Tibial nerve (tissue), 4 donors: ENCODE results near the gene INS. TPM values are rescaled to one million over a fixed set of nuclear protein-coding genes. Genes with fewer than 3 reads are reported as not detected.

Experiments used
- DNase-seq, 2 donors: peaks; one replicate each; pipeline ENCODE4 v3.0.0-alpha.2; 2019; ENCODE audit warnings: low spot score in 2 of 2
- H3K27ac ChIP-seq, 4 donors: fragments of 200-600 bp; sonication (generic) in 3 of 4; one replicate each; pipeline ENCODE4 v1.5.1; 2017 to 2019; ENCODE audit warnings: mild to moderate bottlenecking in 1 of 4
- H3K27me3 ChIP-seq, 2 donors: fragments of 200-600 bp; sonication (generic) in 1 of 2; one replicate each; pipeline versions ENCODE4 v1.5.1 to v1.6.0; 2017 to 2019
- H3K36me3 ChIP-seq, 3 donors: fragments of 200-600 bp; sonication (generic); one replicate each; pipeline ENCODE4 v1.5.1; 2018 to 2019
- H3K4me1 ChIP-seq, 4 donors: fragments of 200-600 bp; sonication (generic) in 3 of 4; one replicate each; pipeline ENCODE4 v1.5.1; 2017 to 2019
- H3K4me3 ChIP-seq, 4 donors: fragments of 200-600 bp; sonication (generic) in 3 of 4; one replicate each; pipeline ENCODE4 v1.5.1; 2017 to 2019; ENCODE audit warnings: mild to moderate bottlenecking in 1 of 4, moderate library complexity in 1 of 4
- H3K9me3 ChIP-seq, 4 donors: fragments of 200-600 bp; sonication (generic) in 3 of 4; one replicate each; pipeline ENCODE4 v1.5.1; 2017 to 2019
- CTCF ChIP-seq, 5 experiments: fragments of 200-600 bp in 3 of 5; fragments of 450-650 bp in 2 of 5; sonication (generic) in 3 of 5; IDR thresholded peaks; one replicate each; pipeline ENCODE4 v1.5.1; 2016 to 2019; ENCODE audit warnings: antibody characterized with exemption in 5 of 5, mild to moderate bottlenecking in 3 of 5, moderate library complexity in 2 of 5
- EP300 ChIP-seq, 2 donors: sonication (generic); formaldehyde crosslinking; IDR thresholded peaks; one replicate each; pipeline ENCODE4 v1.6.1; 2017; ENCODE audit warnings: antibody characterized with exemption in 2 of 2, mild to moderate bottlenecking in 1 of 2
- POLR2A ChIP-seq, 2 donors: fragments of 450-650 bp; IDR thresholded peaks; one replicate each; pipeline ENCODE4 v1.6.1; 2017; ENCODE audit warnings: antibody characterized with exemption in 2 of 2, mild to moderate bottlenecking in 2 of 2, moderate library complexity in 2 of 2
- WGBS, 2 donors: methylation state at CpG; one replicate each; pipeline ENCODE4 v1.1.5; 2018; 5-methylcytosine and 5-hydroxymethylcytosine counted together
- total RNA-seq, 4 donors: library from RNA; depleted of rRNA; stranded (reverse); fragments of >200 nt; gene quantifications; one replicate each; pipeline ENCODE4 v1.1.0, GENCODE V29; 2016

The INS gene
- total RNA-seq, 4 donors from 2014 or later = 1.8 TPM; not detected in 3

GRCh38 chr11:2205214-2205720, 44.3 kb upstream of the INS start:
- 50 to 78% methylated on average over 1 of the region's 1 CpG for whole genome bisulfite sequencing, 2 donors
- Histone ChIP-seq H3K27ac (no peak overlapping the region), H3K4me3 (no peak overlapping the region), H3K27me3 (no peaks in the 10 kb centered on the region), H3K9me3 (peaks cover 0 to 15% (median 0%) of the 10 kb centered on the region in 4 donors), H3K4me1 (no peaks in the 10 kb centered on the region), H3K36me3 (no peaks in the 10 kb centered on the region)
- DNase-seq = no peak
- no peak for TF ChIP-seq CTCF (IDR thresholded peaks at IDR 0.05)

GRCh38 chr11:2204361-2205213, 43.6 kb upstream of the INS start:
- peaks cover 0 to 15% (median 0%) of the 10 kb centered on the region in 4 donors for H3K9me3 ChIP-seq
- no peak for DNase-seq
- no peak for TF ChIP-seq CTCF (IDR thresholded peaks at IDR 0.05)
- TF ChIP-seq POLR2A (IDR thresholded peaks at IDR 0.05) = no peak
- no peak for TF ChIP-seq EP300 (IDR thresholded peaks at IDR 0.05)
- no peaks in the 10 kb centered on the region for H3K4me1 ChIP-seq
- H3K36me3 ChIP-seq = no peaks in the 10 kb centered on the region
- 76 to 82% methylated on average over 8 to 13 of the region's 21 CpGs for WGBS, 2 donors
- no peaks in the 10 kb centered on the region for H3K27me3 ChIP-seq
- no peak overlapping the region for H3K27ac ChIP-seq
- H3K4me3 ChIP-seq = no peak overlapping the region

GRCh38 chr11:2203440-2204259, 42.6 kb upstream of the INS start:
- Histone ChIP-seq H3K4me3 (no peak overlapping the region), H3K9me3 (peaks cover 0 to 15% (median 0%) of the 10 kb centered on the region in 4 donors), H3K27ac (no peak overlapping the region), H3K36me3 (no peaks in the 10 kb centered on the region), H3K4me1 (no peaks in the 10 kb centered on the region), H3K27me3 (no peaks in the 10 kb centered on the region)
- 73 to 77% methylated on average over 13 to 22 of the region's 23 CpGs for WGBS, 2 donors
- no peak for TF ChIP-seq EP300 (IDR thresholded peaks at IDR 0.05)
- TF ChIP-seq POLR2A (IDR thresholded peaks at IDR 0.05) = no peak
- TF ChIP-seq CTCF (IDR thresholded peaks at IDR 0.05) = no peak
- no peak for DNase-seq

DNA sequence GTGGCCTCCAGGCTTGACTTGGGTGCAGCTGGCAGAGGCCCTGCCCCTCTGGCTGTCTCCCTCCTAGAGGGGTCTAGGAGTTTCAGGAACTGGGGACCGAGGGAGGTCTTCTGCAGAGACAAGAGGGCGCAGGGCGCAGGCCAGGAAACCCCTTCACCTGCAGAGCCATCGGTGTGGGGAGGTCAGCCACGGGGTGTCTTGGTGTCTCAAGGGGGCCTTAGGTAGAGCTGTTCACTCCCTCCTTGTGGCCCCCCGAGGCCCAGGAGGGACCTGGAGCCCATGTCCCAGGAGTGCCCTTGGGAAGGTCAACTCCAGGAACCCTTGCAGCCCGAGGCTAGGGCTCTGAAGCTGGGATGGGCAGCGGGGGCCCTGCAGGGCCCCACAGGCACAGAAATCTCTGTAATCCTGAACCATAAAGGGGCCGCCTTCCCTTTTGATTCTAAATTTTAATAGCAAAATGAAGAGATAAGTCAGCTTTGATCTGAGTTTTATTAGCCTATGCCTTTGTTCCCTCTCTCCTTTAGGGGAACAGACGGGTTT, 42.0 kb upstream of the INS start:
- H3K36me3 ChIP-seq = no peaks in the 10 kb centered on the region
- H3K4me3 ChIP-seq = no peak overlapping the region
- WGBS, 2 donors = 74 to 75% methylated on average over 10 of the region's 10 CpGs
- peaks cover 0 to 15% (median 0%) of the 10 kb centered on the region in 4 donors for H3K9me3 ChIP-seq
- no peak overlapping the region for H3K27ac ChIP-seq
- no peaks in the 10 kb centered on the region for H3K27me3 ChIP-seq
- DNase-seq = no peak
- TF ChIP-seq EP300 (IDR thresholded peaks at IDR 0.05) (no peak), POLR2A (IDR thresholded peaks at IDR 0.05) (no peak), CTCF (IDR thresholded peaks at IDR 0.05) (no peak)
- no peaks in the 10 kb centered on the region for H3K4me1 ChIP-seq
